B cell (primary cell): Measurements from ENCODE around the gene NOP9. TPM values are rescaled to one million over a fixed set of nuclear protein-coding genes. Genes with fewer than 3 reads are reported as not detected.

ENCODE experiments used
- ATAC-seq: fragments of 200-7000 bp; cut with Tn5 transposase; one replicate; pipeline ENCODE4 v1.10.0; 2021; ENCODE audit warnings: low read depth, mild to moderate bottlenecking, moderate number of reproducible peaks, moderate library complexity
- CTCF ChIA-PET: fragments of 350-600 bp; sonication (Branson Sonifier 250); formaldehyde crosslinking; loops from one replicate; lab custom pipeline; 2021; ENCODE audit warnings: antibody characterized with exemption, inconsistent platforms; lab: Charles Lee
- POLR2A ChIA-PET: fragments of 350-600 bp; sonication (Branson Sonifier 250); formaldehyde crosslinking; loops from one replicate; lab custom pipeline; 2021; ENCODE audit warnings: antibody characterized with exemption; lab: Charles Lee
- DNase-seq: peaks from one replicate; pipeline ENCODE4 v3.0.0; 2013
- H2AFZ ChIP-seq: 2 replicates; pipeline ENCODE4 v1.6.1; 2012; ENCODE audit warnings: mild to moderate bottlenecking, low read depth, low read length; ENCODE audit not compliant: insufficient read depth, poor library complexity, severe bottlenecking
- H3K27ac ChIP-seq, 2 donors: 1 replicate in 1 of 2; 2 replicates in 1 of 2; pipeline ENCODE4 v1.5.1; 2012 to 2013; ENCODE audit warnings: low read length in 2 of 2, mild to moderate bottlenecking in 2 of 2, moderate library complexity in 1 of 2
- H3K27me3 ChIP-seq, 4 experiments: fragments of 200-600 bp in 1 of 4; sonication (generic) in 1 of 4; replicated peaks in 1 of 4; 1 replicate in 2 of 4; 2 replicates in 2 of 4; pipeline versions ENCODE4 v1.6.1 to v1.7.0; 2013 to 2016; ENCODE audit warnings: low read length in 3 of 4, mild to moderate bottlenecking in 2 of 4, mixed read lengths in 1 of 4, moderate library complexity in 1 of 4; ENCODE audit not compliant: insufficient read depth in 4 of 4, control insufficient read depth in 3 of 4; ENCODE audit errors: control extremely low read depth in 1 of 4
- H3K36me3 ChIP-seq, 2 experiments: replicated peaks in 1 of 2; 1 replicate in 1 of 2; 2 replicates in 1 of 2; pipeline versions ENCODE4 v1.6.1 to v1.7.1; 2013; ENCODE audit warnings: low read length in 1 of 2; ENCODE audit not compliant: insufficient read depth in 2 of 2, control insufficient read depth in 1 of 2; ENCODE audit errors: control extremely low read depth in 1 of 2, extremely low read depth in 1 of 2
- H3K4me1 ChIP-seq, 2 donors: fragments of 200-600 bp in 1 of 2; sonication (generic) in 1 of 2; 1 replicate in 1 of 2; 2 replicates in 1 of 2; pipeline versions ENCODE4 v1.5.1 to v1.6.1; 2013 to 2017; ENCODE audit warnings: low read length in 2 of 2; ENCODE audit not compliant: control insufficient read depth in 2 of 2, insufficient read depth in 2 of 2
- H3K4me2 ChIP-seq: replicated peaks from 2 replicates; pipeline ENCODE3; 2012; ENCODE audit warnings: mild to moderate bottlenecking, low read depth, low read length; ENCODE audit not compliant: poor library complexity, severe bottlenecking
- H3K4me3 ChIP-seq, 5 experiments: fragments of 200-600 bp in 1 of 5; sonication (generic) in 1 of 5; 1 replicate in 3 of 5; 2 replicates in 2 of 5; pipeline versions ENCODE4 v1.5.1 to v1.7.0; 2011 to 2016; ENCODE audit warnings: low read length in 4 of 5, mild to moderate bottlenecking in 4 of 5, low read depth in 2 of 5, control low read depth in 1 of 5, moderate library complexity in 1 of 5; ENCODE audit not compliant: insufficient read depth in 1 of 5; ENCODE audit errors: control extremely low read depth in 1 of 5, extremely low read depth in 1 of 5
- H3K79me2 ChIP-seq: fragments of 200-600 bp; sonication (generic); one replicate; pipeline ENCODE4 v1.6.0; 2016; ENCODE audit warnings: low read length; ENCODE audit not compliant: control insufficient read depth, insufficient read depth
- H3K9ac ChIP-seq: fragments of 200-600 bp; sonication (generic); 2 replicates; pipeline ENCODE4 v1.6.1; 2017; ENCODE audit warnings: mild to moderate bottlenecking, low read length, moderate library complexity
- H3K9me3 ChIP-seq, 3 donors: one replicate each; pipeline versions ENCODE4 v1.6.1 to v1.7.1; 2013; ENCODE audit warnings: low read length in 2 of 3; ENCODE audit not compliant: control insufficient read depth in 2 of 3, insufficient read depth in 1 of 3; ENCODE audit errors: control extremely low read depth in 1 of 3
- H4K20me1 ChIP-seq: 2 replicates; pipeline ENCODE4 v1.6.0; 2012; ENCODE audit warnings: mild to moderate bottlenecking, low read length; ENCODE audit not compliant: insufficient read depth, control insufficient read depth, poor library complexity, severe bottlenecking
- H3K27ac Mint-ChIP-seq: one replicate; pipeline ENCODE4 v1.8.0; 2021; ENCODE audit warnings: mixed read lengths
- H3K27me3 Mint-ChIP-seq: one replicate; pipeline ENCODE4 v1.8.0; 2021; ENCODE audit warnings: mixed read lengths
- H3K4me1 Mint-ChIP-seq: one replicate; pipeline ENCODE4 v1.8.0; 2021; ENCODE audit warnings: mixed read lengths
- H3K4me3 Mint-ChIP-seq: one replicate; pipeline ENCODE4 v1.8.0; 2021; ENCODE audit warnings: mixed read lengths
- H3K9me3 Mint-ChIP-seq: one replicate; pipeline ENCODE4 v1.8.0; 2022; ENCODE audit warnings: mixed read lengths; ENCODE audit not compliant: insufficient read depth
- CTCF ChIP-seq: fragments of 200-600 bp; IDR thresholded peaks from one replicate; pipeline ENCODE4 v1.8.0; 2022; ENCODE audit warnings: antibody characterized with exemption, mild to moderate bottlenecking
- EZH2 ChIP-seq: IDR thresholded peaks from 2 replicates; pipeline ENCODE4 v1.6.1; 2012; ENCODE audit warnings: borderline replicate concordance, low read depth, mild to moderate bottlenecking, moderate library complexity, low read length; ENCODE audit not compliant: insufficient read depth, poor library complexity, severe bottlenecking
- WGBS: methylation state at CpG from one replicate; pipeline ENCODE4 v1.1.5; 2013; ENCODE audit warnings: missing lambda C conversion rate; ENCODE audit not compliant: insufficient coverage; 5-methylcytosine and 5-hydroxymethylcytosine counted together
- intact Hi-C: fragments of 100-400 bp; cut with micrococcal nuclease; formaldehyde crosslinking; loops from one replicate; pipeline ENCODE4 v1.10.0; 2022
- polyA plus RNA-seq: library from polyadenylated mRNA; depleted of rRNA; stranded (reverse); fragments of >200 nt; gene quantifications from 2 replicates; pipeline ENCODE4 v1.2.3, GENCODE V29; 2012
- total RNA-seq, 2 donors: library from RNA; stranded (reverse); fragments of 120-200 nt in 1 of 2; gene quantifications; 1 replicate in 1 of 2; 2 replicates in 1 of 2; pipeline versions ENCODE4 v1.2.3 to v1.2.4, GENCODE V29; 2013 to 2022

NOP9 gene
- total and polyA plus RNA-seq, 2 donors (not counting 1 experiment from before 2014, with no cell fraction given), result 9.7 to 22.6 TPM

GRCh38 chr14:24297190-24297964 lies 2.3 kb upstream of the NOP9 start:
- TF ChIP-seq CTCF (peak; percentile 30), EZH2 (no peak)
- H3K4me3 Mint-ChIP-seq, result peak overlapping the region; percentile 20

More at GRCh38 chr14:24297190-24297964, 2.3 kb upstream of the NOP9 start:
- H2AFZ ChIP-seq, result no peak overlapping the region
- H3K4me1 Mint-ChIP-seq, result peaks cover 48% of the 10 kb centered on the region
- H3K9me3 Mint-ChIP-seq, result no peaks in the 10 kb centered on the region
- intact Hi-C loops, result loop anchor here (1.0 to 5.0 kb wide), 5 partner anchors 18 to 183 kb away; partner anchors contain the start of genes DCAF11, MDP1, NRL and TM9SF1
- ChIA-PET POLR2A (interaction anchor here (1.1 to 4.1 kb wide), 5 partner anchors 8 to 55 kb away, joined by 3 to 47 read pairs (median 5); partner anchors contain the start of genes LTB4R, LTB4R2, RABGGTA and TINF2), CTCF (interaction anchor here (0.6 to 10.9 kb wide), 30 partner anchors 8 to 971 kb away, joined by 3 to 254 read pairs (median 7); partner anchors contain the start of genes CHMP4A, CIDEB, DCAF11 and IPO4)
- 50% methylated on average over 5 of the region's 5 CpGs for WGBS
- ATAC-seq, result no peak
- H3K4me3 ChIP-seq, result no peak overlapping the region
- H3K27me3 ChIP-seq, result no peaks in the 10 kb centered on the region
- DNase-seq, result no peak
- H3K27ac Mint-ChIP-seq, result peak overlapping the region; percentile 85
- peaks cover 30 to 41% of the 10 kb centered on the region in 2 donors for H3K4me1 ChIP-seq
- H3K4me2 ChIP-seq, result peak overlapping the region; percentile 17
- peak overlapping the region in 1 of 2 donors; percentile 76 for H3K27ac ChIP-seq
- H3K9ac ChIP-seq, result no peak overlapping the region
- no peaks in the 10 kb centered on the region for H3K9me3 ChIP-seq
- H3K27me3 Mint-ChIP-seq, result no peaks in the 10 kb centered on the region
- H3K79me2 ChIP-seq, result peaks cover 47% of the 10 kb centered on the region
- peaks cover 4 to 38% of the 10 kb centered on the region in 2 experiments for H3K36me3 ChIP-seq
- H4K20me1 ChIP-seq, result peaks cover 6% of the 10 kb centered on the region
